Measurements from ENCODE around the gene CEBPA. TPM values are rescaled to one million over a fixed set of nuclear protein-coding genes. Genes with fewer than 3 reads are reported as not detected.

Gene CEBPA
- polyA plus RNA-seq, 1 donor, result 125 TPM

DNA sequence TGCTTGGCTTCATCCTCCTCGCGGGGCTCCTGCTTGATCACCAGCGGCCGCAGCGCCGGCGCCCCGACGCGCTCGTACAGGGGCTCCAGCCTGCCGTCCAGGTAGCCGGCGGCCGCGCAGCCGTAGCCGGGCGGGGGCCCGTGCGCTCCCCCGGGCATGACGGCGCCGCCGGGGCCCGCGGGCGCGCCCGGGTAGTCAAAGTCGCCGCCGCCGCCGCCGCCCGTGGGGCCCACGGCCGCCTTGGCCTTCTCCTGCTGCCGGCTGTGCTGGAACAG, 497 bp downstream of the CEBPA start:
- Histone ChIP-seq H3K36me3 (ENCODE audit: control insufficient read depth, insufficient read depth, low read length) (peaks cover 22% of the 10 kb centered on the region), H3K9me3 (ENCODE audit: control insufficient read depth, low read depth, low read length) (no peaks in the 10 kb centered on the region), H3K4me1 (ENCODE audit: control insufficient read depth, insufficient read depth, low read length) (peaks cover 37% of the 10 kb centered on the region), H3K27ac (ENCODE audit: low read length) (peak overlapping the region; percentile 46), H3K27me3 (ENCODE audit: control insufficient read depth, insufficient read depth, low read length) (peaks cover 12% of the 10 kb centered on the region), H3K4me3 (ENCODE audit: low read length) (peak overlapping the region; percentile 30)
- no peak for DNase-seq
- WGBS (ENCODE audit: insufficient coverage, low lambda C conversion rate), result no CpG with 5 or more reads among the region's 41 CpGs

DNA sequence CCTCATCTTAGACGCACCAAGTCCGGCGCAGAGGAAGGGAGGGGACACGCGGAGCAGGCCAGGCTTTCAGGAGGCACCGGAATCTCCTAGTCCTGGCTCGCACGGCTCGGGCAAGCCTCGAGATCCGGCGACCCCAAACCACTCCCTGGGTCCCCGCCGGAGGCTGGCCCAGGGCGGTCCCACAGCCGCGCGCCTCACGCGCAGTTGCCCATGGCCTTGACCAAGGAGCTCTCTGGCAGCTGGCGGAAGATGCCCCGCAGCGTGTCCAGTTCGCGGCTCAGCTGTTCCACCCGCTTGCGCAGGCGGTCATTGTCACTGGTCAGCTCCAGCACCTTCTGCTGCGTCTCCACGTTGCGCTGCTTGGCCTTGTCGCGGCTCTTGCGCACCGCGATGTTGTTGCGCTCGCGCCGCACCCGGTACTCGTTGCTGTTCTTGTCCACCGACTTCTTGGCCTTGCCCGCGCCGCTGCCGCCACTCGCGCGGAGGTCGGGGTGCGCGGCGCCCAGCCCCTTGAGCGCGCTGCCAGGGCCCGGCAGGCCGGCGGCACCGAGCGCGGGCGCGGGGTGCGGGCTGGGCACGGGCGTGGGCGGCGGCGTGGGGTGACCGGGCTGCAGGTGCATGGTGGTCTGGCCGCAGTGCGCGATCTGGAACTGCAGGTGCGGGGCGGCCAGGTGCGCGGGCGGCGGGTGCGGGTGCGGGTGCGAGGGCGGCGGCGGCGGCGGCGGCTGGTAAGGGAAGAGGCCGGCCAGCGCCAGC, 1.0 kb downstream of the CEBPA start:
- peaks cover 12% of the 10 kb centered on the region for H3K27me3 ChIP-seq (ENCODE audit: control insufficient read depth, insufficient read depth, low read length)
- H3K4me3 ChIP-seq (ENCODE audit: low read length), result peak overlapping the region; percentile 95
- H3K36me3 ChIP-seq (ENCODE audit: control insufficient read depth, insufficient read depth, low read length), result peaks cover 22% of the 10 kb centered on the region
- H3K4me1 ChIP-seq (ENCODE audit: control insufficient read depth, insufficient read depth, low read length), result peaks cover 37% of the 10 kb centered on the region
- no peaks in the 10 kb centered on the region for H3K9me3 ChIP-seq (ENCODE audit: control insufficient read depth, low read depth, low read length)
- DNase-seq, result peak in 1 of 2 donors; percentile 26
- H3K27ac ChIP-seq (ENCODE audit: low read length), result peak overlapping the region; percentile 94
- WGBS (ENCODE audit: insufficient coverage, low lambda C conversion rate), result no CpG with 5 or more reads among the region's 91 CpGs

DNA sequence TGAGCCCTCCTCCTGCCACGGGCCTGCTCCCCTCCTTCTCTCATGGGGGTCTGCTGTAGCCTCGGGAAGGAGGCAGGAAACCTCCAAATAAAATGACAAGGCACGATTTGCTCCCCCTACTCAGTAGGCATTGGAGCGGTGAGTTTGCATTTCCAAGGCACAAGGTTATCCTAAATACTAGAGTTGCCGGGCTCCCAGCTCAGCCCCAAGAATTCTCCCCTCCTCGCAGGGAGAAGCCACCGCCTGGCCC, 1.5 kb downstream of the CEBPA start:
- Histone ChIP-seq H3K4me3 (ENCODE audit: low read length) (peak overlapping the region; percentile 95), H3K27ac (ENCODE audit: low read length) (peak overlapping the region; percentile 94), H3K36me3 (ENCODE audit: control insufficient read depth, insufficient read depth, low read length) (peaks cover 22% of the 10 kb centered on the region), H3K27me3 (ENCODE audit: control insufficient read depth, insufficient read depth, low read length) (peaks cover 12% of the 10 kb centered on the region), H3K4me1 (ENCODE audit: control insufficient read depth, insufficient read depth, low read length) (peaks cover 36% of the 10 kb centered on the region), H3K9me3 (ENCODE audit: control insufficient read depth, low read depth, low read length) (no peaks in the 10 kb centered on the region)
- no CpG with 5 or more reads among the region's 7 CpGs for WGBS (ENCODE audit: insufficient coverage, low lambda C conversion rate)
- peak in 1 of 2 donors; percentile 23 for DNase-seq

DNA sequence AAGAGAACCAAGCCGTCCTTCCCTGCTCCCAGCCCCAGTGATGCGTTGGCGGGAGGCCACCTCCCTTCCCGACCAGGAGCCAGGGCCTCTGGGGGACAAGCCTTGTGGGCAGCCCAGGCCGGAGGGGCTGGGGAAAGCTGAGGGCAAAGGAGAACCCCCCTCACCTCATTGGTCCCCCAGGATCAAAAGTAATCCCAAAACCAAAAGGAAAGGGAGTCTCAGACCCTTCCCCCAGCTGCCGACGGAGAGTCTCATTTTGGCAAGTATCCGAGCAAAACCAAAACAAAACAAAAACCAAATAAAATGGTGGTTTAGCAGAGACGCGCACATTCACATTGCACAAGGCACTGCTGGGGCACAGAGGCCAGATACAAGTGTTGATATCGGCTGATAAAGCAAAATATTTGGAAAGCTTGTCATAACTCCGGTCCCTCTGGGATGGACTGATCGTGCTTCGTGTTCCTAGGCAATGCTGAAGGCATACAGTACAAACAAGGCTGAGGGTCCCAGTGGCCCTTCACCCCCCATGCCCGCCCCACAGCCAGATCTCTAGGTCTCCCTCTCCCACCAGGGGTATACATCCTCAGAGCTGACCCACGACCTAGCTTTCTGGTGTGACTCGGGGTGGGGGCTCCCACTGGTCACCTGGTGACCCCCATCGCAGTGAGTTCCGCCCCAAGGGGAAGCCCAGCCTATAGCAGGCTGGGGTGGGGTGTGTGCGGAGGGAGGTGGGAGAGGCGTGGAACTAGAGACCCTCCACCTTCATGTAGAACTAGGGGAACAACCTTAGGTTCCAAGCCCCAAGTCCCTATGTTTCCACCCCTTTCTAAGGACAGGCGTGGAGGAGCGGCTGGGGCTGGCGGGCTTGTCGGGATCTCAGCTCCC, 2.1 kb downstream of the CEBPA start:
- Histone ChIP-seq H3K9me3 (ENCODE audit: control insufficient read depth, low read depth, low read length) (no peaks in the 10 kb centered on the region), H3K4me3 (ENCODE audit: low read length) (peak overlapping the region; percentile 95), H3K27ac (ENCODE audit: low read length) (peak overlapping the region; percentile 94), H3K36me3 (ENCODE audit: control insufficient read depth, insufficient read depth, low read length) (peaks cover 22% of the 10 kb centered on the region), H3K27me3 (ENCODE audit: control insufficient read depth, insufficient read depth, low read length) (peaks cover 12% of the 10 kb centered on the region), H3K4me1 (ENCODE audit: control insufficient read depth, insufficient read depth, low read length) (peaks cover 33% of the 10 kb centered on the region)
- no CpG with 5 or more reads among the region's 25 CpGs for WGBS (ENCODE audit: insufficient coverage, low lambda C conversion rate)
- DNase-seq, result peak in 1 of 2 donors; percentile 42

DNA sequence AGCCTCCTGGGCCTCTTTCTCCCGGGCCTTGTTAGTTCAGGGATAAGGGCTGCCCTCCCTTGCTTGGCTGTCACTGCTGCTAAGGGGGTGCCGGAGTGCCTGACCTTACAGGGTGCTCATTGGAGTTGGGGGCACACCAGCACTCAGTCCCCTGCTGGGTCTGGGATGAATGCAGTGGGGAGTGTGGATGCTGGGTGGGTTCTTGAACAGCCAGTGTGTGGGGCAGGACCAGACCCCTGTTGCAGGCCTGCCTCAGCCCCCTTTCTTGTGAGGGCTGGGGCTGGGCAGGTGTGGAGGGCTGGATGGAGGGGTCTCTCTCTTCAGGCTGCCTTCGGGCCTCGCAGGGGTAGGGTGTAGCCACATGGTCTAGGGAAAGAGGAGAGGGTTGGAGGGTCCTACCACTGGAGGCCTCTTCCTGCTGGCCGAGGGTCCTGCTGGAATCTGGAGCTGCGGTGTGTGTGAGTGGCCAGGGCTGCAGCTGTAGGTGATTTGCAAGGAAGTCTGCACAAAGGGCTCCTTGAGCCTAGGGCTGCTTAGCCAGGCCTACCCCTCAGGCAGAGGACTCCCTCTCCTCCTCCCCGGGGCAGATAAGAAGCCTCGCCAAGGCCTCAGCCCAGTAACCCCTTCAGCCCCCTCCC, 3.2 kb downstream of the CEBPA start:
- H3K4me3 ChIP-seq (ENCODE audit: low read length), result peak overlapping the region; percentile 95
- H3K27ac ChIP-seq (ENCODE audit: low read length), result peak overlapping the region; percentile 94
- peaks cover 22% of the 10 kb centered on the region for H3K36me3 ChIP-seq (ENCODE audit: control insufficient read depth, insufficient read depth, low read length)
- H3K27me3 ChIP-seq (ENCODE audit: control insufficient read depth, insufficient read depth, low read length), result peaks cover 12% of the 10 kb centered on the region
- DNase-seq, result peak in 1 of 2 donors; percentile 69
- no peaks in the 10 kb centered on the region for H3K9me3 ChIP-seq (ENCODE audit: control insufficient read depth, low read depth, low read length)
- WGBS (ENCODE audit: insufficient coverage, low lambda C conversion rate), result no CpG with 5 or more reads among the region's 8 CpGs
- H3K4me1 ChIP-seq (ENCODE audit: control insufficient read depth, insufficient read depth, low read length), result peaks cover 33% of the 10 kb centered on the region

DNA sequence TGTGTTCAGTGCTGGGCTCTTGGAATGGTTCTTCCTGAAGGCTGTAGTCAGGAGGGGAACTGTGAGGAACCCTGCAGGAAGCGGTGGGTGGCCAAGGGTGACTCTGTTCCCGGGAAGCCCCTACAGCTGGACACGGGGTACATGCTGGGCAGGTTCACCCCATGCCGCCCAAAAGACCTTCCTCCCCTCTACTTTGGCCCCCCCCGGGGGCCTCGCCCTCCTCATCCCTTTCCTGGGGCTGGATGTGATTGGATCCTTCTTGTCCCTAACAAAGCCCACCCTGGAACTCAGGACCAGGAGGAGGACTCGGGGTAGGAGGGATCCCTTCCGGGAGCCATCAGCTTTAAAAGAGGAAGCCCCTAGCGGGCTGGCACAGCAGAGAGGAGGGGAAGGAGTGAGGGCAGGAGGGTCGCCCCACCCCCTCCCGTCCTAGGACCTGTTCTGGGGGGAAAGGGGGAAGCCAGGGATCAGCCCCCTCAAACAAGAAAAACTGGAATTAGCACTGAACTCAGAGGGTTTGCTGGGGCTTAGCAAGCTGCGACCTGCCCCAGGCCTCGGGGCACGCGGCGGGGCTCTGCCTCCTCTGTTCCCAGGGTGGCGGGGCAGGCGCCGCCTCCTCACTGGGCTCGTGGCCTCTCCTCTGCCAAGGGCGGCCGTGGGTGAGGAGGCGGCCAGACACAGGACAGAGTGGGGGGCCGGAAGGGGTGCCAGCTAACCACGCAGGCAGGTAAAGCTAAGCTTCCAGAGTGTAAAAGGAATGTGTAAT, 4.0 kb downstream of the CEBPA start:
- Histone ChIP-seq H3K27me3 (ENCODE audit: control insufficient read depth, insufficient read depth, low read length) (peaks cover 11% of the 10 kb centered on the region), H3K27ac (ENCODE audit: low read length) (peak overlapping the region; percentile 94)
- WGBS (ENCODE audit: insufficient coverage, low lambda C conversion rate), result no CpG with 5 or more reads among the region's 25 CpGs

DNA sequence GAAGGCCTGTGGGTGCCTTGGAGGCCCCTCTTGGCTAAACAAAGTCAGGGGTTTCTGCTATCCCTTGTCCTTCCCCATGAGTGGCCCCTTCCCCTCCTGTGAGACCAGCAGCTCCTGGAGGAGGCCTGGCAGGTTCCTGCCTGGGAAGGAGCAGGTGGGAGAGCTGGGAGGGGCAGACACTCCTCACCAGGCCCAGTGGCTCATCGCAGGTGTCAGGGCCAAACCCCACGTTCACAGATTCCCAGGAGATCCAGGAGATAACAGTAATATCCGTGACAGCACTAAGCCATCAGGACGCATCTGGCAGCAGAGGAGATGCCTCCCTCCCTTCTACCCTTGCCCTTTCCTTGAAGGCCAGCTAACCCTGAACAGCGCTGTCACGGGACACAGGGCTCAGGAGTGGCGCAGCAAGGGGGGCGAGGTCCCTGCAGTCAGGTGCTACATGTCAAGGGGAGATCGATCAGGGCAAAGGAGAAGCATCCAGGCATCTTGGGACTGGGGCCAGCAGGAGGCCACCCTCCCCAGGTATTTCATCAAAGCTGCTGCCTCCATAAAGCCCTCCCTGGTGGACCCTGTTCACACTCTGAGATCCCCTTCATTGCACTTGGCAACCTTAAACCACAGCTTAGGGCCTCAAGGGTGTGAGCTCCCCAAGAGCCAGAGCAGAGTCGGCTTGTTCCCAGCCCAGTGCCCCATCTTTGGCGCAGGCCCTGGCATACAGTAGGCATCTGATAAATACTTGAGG, 4.8 kb downstream of the CEBPA start:
- H3K27ac ChIP-seq (ENCODE audit: low read length), result peak overlapping the region; percentile 94
- no peak overlapping the region for H3K4me3 ChIP-seq (ENCODE audit: low read length)
- H3K4me1 ChIP-seq (ENCODE audit: control insufficient read depth, insufficient read depth, low read length), result peaks cover 46% of the 10 kb centered on the region
- no CpG with 5 or more reads among the region's 11 CpGs for WGBS (ENCODE audit: insufficient coverage, low lambda C conversion rate)
- peak; percentile 93 to 97 for DNase-seq
- peaks cover 9% of the 10 kb centered on the region for H3K27me3 ChIP-seq (ENCODE audit: control insufficient read depth, insufficient read depth, low read length)
- no peaks in the 10 kb centered on the region for H3K9me3 ChIP-seq (ENCODE audit: control insufficient read depth, low read depth, low read length)
- peaks cover 22% of the 10 kb centered on the region for H3K36me3 ChIP-seq (ENCODE audit: control insufficient read depth, insufficient read depth, low read length)

More for the DNA sequence above, 4.0 kb downstream of the CEBPA start:
- H3K4me3 ChIP-seq (ENCODE audit: low read length), result peak overlapping the region; percentile 95
- H3K36me3 ChIP-seq (ENCODE audit: control insufficient read depth, insufficient read depth, low read length), result peaks cover 22% of the 10 kb centered on the region
- H3K4me1 ChIP-seq (ENCODE audit: control insufficient read depth, insufficient read depth, low read length), result peaks cover 40% of the 10 kb centered on the region
- DNase-seq, result peak in 1 of 2 donors; percentile 77
- H3K9me3 ChIP-seq (ENCODE audit: control insufficient read depth, low read depth, low read length), result no peaks in the 10 kb centered on the region

DNA sequence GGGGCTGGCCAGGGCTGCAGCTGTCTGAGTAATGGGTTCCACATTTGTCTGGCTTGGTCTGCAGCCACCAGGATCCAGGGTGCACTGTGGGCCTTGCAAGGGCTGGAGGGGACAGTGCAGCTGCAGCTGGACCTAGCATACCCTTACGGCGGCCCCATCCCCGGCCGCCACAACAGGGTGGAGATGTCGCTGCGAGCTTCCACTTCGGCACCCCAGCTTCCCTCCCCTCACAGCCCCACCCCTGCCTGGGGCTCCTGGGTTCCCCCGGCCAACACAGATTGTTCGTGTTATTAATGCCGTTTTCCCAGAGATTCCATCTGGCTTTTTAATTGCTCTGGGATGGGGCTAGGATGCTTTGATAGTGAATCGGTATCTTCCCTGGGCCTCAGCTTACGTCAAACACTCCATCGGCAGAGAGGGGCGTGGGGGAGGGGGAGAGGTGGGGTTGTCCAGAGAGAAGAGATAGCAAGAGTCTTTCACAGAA, 5.8 kb downstream of the CEBPA start:
- no CpG with 5 or more reads among the region's 14 CpGs for WGBS (ENCODE audit: insufficient coverage, low lambda C conversion rate)
- H3K9me3 ChIP-seq (ENCODE audit: control insufficient read depth, low read depth, low read length), result no peaks in the 10 kb centered on the region
- no peak overlapping the region for H3K4me3 ChIP-seq (ENCODE audit: low read length)
- DNase-seq, result peak in 1 of 2 donors; percentile 76
- H3K4me1 ChIP-seq (ENCODE audit: control insufficient read depth, insufficient read depth, low read length), result peaks cover 57% of the 10 kb centered on the region
- peak overlapping the region; percentile 94 for H3K27ac ChIP-seq (ENCODE audit: low read length)
- peaks cover 9% of the 10 kb centered on the region for H3K27me3 ChIP-seq (ENCODE audit: control insufficient read depth, insufficient read depth, low read length)
- peaks cover 22% of the 10 kb centered on the region for H3K36me3 ChIP-seq (ENCODE audit: control insufficient read depth, insufficient read depth, low read length)

DNA sequence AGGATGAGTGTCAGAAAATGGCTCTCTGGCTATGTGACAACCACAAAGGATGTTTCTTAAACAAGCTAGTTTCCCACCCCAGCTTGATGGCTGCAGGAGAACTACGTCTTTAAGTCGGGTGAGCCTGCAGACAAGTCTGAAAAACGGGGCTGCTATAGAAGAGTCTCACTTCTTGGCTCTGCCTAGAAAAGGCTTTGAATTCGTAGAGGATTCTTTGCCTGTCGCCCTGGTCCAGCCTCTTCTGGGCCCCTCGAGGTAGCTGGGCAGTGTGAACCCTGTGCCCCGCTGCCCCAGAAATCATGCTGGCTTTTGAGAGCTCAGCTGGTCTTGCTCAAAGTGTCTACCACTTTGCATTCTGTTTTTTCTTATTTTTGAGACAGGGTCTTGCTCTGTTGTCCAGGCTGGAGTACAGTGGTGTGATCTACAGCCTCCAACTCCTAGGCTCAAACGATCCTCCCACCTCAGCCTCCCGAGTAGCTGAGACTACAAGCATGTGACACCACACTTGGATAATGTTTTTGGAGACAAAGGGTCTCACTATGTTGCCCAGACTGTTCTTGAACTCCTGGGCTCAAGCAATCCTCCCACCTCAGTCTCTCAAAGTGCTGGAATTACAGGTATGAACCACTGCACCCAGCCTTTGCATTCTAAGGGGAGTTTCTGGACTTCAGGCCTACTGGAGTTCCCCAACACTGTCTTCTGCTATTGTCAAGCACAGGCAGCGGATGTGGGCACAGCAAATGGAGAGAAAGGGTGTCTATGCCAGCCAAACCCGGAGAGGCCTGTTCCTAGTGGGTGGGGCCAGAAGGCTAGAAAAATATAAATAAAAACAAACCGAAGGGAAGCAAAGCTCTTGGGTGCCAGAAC, 6.5 kb downstream of the CEBPA start:
- H3K27ac ChIP-seq (ENCODE audit: low read length), result peak overlapping the region; percentile 94
- no peaks in the 10 kb centered on the region for H3K9me3 ChIP-seq (ENCODE audit: control insufficient read depth, low read depth, low read length)
- no peak for DNase-seq
- WGBS (ENCODE audit: insufficient coverage, low lambda C conversion rate), result 43% methylated on average over 1 of the region's 12 CpGs
- H3K36me3 ChIP-seq (ENCODE audit: control insufficient read depth, insufficient read depth, low read length), result peaks cover 17% of the 10 kb centered on the region
- peaks cover 63% of the 10 kb centered on the region for H3K4me1 ChIP-seq (ENCODE audit: control insufficient read depth, insufficient read depth, low read length)
- no peak overlapping the region for H3K4me3 ChIP-seq (ENCODE audit: low read length)
- peaks cover 5% of the 10 kb centered on the region for H3K27me3 ChIP-seq (ENCODE audit: control insufficient read depth, insufficient read depth, low read length)
